Kidney epithelial cell (primary cell): Measurements from ENCODE around the gene MPHOSPH9. TPM values are rescaled to one million over a fixed set of nuclear protein-coding genes. Genes with fewer than 3 reads are reported as not detected.

Source experiments
- DNase-seq: peaks from one replicate; pipeline ENCODE4 v3.0.0-alpha.2; 2010; ENCODE audit warnings: low read depth
- H3K27me3 ChIP-seq: 2 replicates; pipeline ENCODE4 v1.6.0; 2011; ENCODE audit warnings: low read length; ENCODE audit not compliant: control insufficient read depth, insufficient read depth
- H3K36me3 ChIP-seq: 2 replicates; pipeline ENCODE4 v1.5.1; 2011; ENCODE audit warnings: low read length; ENCODE audit not compliant: control insufficient read depth, insufficient read depth
- H3K4me3 ChIP-seq: 2 replicates; pipeline ENCODE4 v1.5.1; 2011; ENCODE audit warnings: low read depth, mild to moderate bottlenecking, control low read depth, low read length
- total RNA-seq: library from RNA; depleted of rRNA; stranded (reverse); fragments of >200 nt; gene quantifications from 2 replicates; pipeline ENCODE4 v1.2.3, GENCODE V29; 2015
- TF ChIP-seq, protein P1 (sequence below): IDR thresholded peaks from 2 replicates; pipeline ENCODE4 v1.5.1; 2011; ENCODE audit warnings: mild to moderate bottlenecking, moderate library complexity, low read length, control low read depth, inconsistent platforms; ENCODE audit not compliant: insufficient read depth, poor library complexity, severe bottlenecking

Gene MPHOSPH9
- total RNA-seq, 1 donor from 2014 or later, result 42.1 TPM

- no peak for DNase-seq
- Histone ChIP-seq H3K27me3 (no peaks in the 10 kb centered on the region), H3K36me3 (no peaks in the 10 kb centered on the region), H3K4me3 (no peak overlapping the region)
- TF ChIP-seq, protein P1, sequence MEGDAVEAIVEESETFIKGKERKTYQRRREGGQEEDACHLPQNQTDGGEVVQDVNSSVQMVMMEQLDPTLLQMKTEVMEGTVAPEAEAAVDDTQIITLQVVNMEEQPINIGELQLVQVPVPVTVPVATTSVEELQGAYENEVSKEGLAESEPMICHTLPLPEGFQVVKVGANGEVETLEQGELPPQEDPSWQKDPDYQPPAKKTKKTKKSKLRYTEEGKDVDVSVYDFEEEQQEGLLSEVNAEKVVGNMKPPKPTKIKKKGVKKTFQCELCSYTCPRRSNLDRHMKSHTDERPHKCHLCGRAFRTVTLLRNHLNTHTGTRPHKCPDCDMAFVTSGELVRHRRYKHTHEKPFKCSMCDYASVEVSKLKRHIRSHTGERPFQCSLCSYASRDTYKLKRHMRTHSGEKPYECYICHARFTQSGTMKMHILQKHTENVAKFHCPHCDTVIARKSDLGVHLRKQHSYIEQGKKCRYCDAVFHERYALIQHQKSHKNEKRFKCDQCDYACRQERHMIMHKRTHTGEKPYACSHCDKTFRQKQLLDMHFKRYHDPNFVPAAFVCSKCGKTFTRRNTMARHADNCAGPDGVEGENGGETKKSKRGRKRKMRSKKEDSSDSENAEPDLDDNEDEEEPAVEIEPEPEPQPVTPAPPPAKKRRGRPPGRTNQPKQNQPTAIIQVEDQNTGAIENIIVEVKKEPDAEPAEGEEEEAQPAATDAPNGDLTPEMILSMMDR, result no peak
Observed at GRCh38 chr12:123142518-123142840, 90.5 kb downstream of the MPHOSPH9 start.

GRCh38 chr12:123141615-123142517, 91.1 kb downstream of the MPHOSPH9 start:
- Histone ChIP-seq H3K27me3 (no peaks in the 10 kb centered on the region), H3K4me3 (no peak overlapping the region)
- no peak for DNase-seq

GRCh38 chr12:123140676-123141614, 92.0 kb downstream of the MPHOSPH9 start:
- H3K4me3 ChIP-seq, result no peak overlapping the region
- TF ChIP-seq, protein P1, result no peak
- DNase-seq, result no peak
- H3K27me3 ChIP-seq, result no peaks in the 10 kb centered on the region
- no peaks in the 10 kb centered on the region for H3K36me3 ChIP-seq

More at GRCh38 chr12:123141615-123142517, 91.1 kb downstream of the MPHOSPH9 start:
- TF ChIP-seq, protein P1, result no peak
- no peaks in the 10 kb centered on the region for H3K36me3 ChIP-seq

DNA sequence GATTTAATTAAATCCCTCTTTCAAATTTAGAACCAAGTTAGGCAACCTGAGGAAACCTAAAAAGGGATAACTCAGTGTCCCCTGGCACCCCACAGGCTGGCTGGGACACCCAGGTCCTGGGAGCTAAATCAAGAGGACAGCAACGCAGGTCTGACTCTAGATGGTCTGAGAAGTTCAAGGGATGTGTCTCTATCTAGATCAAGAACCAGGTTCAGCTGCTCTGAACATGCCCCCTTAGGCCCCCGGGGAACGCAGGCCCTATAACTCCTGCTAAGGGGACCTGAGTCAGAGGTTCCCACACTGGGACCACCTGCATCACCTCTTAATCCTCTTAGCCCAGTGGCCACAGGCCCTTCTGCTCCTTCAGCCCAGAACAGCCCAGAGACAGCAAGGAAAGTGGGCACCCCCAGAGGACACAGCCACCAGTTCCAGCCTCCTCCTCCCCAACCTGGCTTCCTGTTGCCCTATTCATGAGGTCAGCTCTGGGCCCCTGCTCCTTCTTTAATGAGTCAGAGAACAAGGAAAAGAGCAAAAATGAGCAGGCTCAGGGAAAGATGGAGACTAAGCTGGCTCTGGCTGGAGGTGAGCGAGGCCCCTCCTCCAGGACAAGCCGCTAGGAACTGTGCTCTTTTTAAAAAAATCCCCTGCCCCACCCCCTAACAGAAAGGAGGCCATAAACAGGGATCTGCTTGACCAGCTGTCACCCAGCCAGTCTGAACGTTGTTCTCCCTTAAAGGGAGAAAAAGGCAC, 92.8 kb downstream of the MPHOSPH9 start:
- no peak for DNase-seq
- TF ChIP-seq, protein P1, result no peak
- no peak overlapping the region for H3K4me3 ChIP-seq
- no peaks in the 10 kb centered on the region for H3K36me3 ChIP-seq
- no peaks in the 10 kb centered on the region for H3K27me3 ChIP-seq

GRCh38 chr12:123135688-123136087, 97.3 kb downstream of the MPHOSPH9 start:
- Histone ChIP-seq H3K4me3 (no peak overlapping the region), H3K36me3 (no peaks in the 10 kb centered on the region), H3K27me3 (no peaks in the 10 kb centered on the region)
- TF ChIP-seq, protein P1, result no peak
- no peak for DNase-seq
